Epithelial cell of proximal tubule (primary cell): ENCODE data around the gene CCDC186. TPM values are rescaled to one million over a fixed set of nuclear protein-coding genes. Genes with fewer than 3 reads are reported as not detected.

Source experiments
- DNase-seq: peaks from one replicate; pipeline ENCODE4 v3.0.0-alpha.2; 2011; ENCODE audit warnings: low read depth
- H3K4me3 ChIP-seq: 2 replicates; pipeline ENCODE4 v1.5.1; 2011; ENCODE audit warnings: low read depth, mild to moderate bottlenecking, low read length
- CTCF ChIP-seq: conservative IDR thresholded peaks from 2 replicates; pipeline ENCODE4 v1.5.1; 2012; ENCODE audit warnings: low read depth, mild to moderate bottlenecking, low read length
- total RNA-seq: library from RNA; depleted of rRNA; stranded (reverse); fragments of >200 nt; gene quantifications from 2 replicates; pipeline ENCODE4 v1.2.3, GENCODE V29; 2015

The CCDC186 gene
- total RNA-seq, 1 donor from 2014 or later = 22.1 TPM

DNA sequence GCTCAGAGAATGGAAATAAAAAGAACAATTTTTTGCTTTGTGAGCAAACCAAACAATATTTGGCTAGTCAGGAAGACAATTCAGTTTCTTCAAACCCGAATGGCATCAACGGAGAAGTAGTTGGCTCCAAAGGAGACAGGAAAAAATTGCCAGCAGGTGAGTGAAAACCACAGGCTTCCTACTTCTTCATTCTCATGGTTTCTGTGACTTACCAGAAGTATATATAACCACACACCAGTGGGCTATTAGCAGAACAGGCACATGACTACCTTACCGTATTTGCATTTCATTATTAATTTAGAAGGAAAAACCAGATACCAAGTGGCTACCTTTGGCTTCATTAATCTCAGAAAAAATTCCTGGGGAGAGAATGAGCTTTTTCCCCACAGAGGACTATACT is 14.0 kb upstream of the CCDC186 start:
- DNase-seq = no peak
- H3K4me3 ChIP-seq = no peak overlapping the region
- no peak for TF ChIP-seq CTCF

- TF ChIP-seq CTCF = no peak
- no peak for DNase-seq
- no peak overlapping the region for H3K4me3 ChIP-seq
Observed at GRCh38 chr10:114184276-114184675, 10.3 kb upstream of the CCDC186 start.

- no peak for TF ChIP-seq CTCF
- DNase-seq = no peak
- no peak overlapping the region for H3K4me3 ChIP-seq
Observed at GRCh38 chr10:114183563-114183962, 9.6 kb upstream of the CCDC186 start.

DNA sequence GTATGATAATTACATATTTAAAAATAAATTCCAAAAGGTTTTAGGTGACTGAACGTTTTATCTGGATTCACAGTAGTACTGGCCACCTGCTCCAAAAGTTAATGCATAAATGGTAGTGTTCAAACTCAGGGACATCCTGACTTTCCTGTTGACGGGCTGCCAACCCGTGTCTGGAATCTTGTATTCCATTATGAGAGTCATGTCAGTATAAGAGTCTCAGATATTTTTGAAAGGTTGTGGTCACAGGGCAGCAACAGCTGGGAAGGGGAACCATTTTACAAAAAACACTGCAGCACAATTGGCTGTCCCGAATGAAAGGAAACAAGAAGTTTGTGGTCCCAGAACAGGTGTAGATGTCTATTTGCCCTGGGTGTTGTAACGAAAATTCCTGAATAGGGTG is 8.0 kb upstream of the CCDC186 start:
- DNase-seq = no peak
- no peak overlapping the region for H3K4me3 ChIP-seq
- TF ChIP-seq CTCF = no peak

- no peak for TF ChIP-seq CTCF
- DNase-seq = no peak
Observed at GRCh38 chr10:114180937-114181336, 6.9 kb upstream of the CCDC186 start.

DNA sequence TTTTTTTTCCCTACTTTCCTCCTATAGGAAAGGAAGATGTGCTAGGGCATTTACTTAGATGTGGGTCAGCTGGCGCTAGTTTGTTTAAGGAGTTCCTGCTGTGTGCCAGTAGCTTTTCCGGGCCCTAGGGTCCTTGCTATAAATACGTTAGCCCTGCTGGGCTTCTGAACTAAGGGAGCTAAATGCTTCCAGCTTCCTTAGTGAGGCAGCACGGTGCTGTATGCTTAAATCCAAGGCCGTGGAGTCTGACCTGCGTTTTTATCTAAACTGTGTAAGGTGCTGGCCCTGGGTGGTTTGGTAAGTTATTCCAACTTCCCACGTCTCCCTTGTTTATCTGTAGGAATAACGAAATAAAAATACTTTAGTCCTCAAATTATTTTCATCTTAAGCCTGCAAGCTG is 5.7 kb upstream of the CCDC186 start:
- TF ChIP-seq CTCF = no peak
- no peak overlapping the region for H3K4me3 ChIP-seq
- no peak for DNase-seq

More at GRCh38 chr10:114180937-114181336, 6.9 kb upstream of the CCDC186 start:
- no peak overlapping the region for H3K4me3 ChIP-seq

DNA sequence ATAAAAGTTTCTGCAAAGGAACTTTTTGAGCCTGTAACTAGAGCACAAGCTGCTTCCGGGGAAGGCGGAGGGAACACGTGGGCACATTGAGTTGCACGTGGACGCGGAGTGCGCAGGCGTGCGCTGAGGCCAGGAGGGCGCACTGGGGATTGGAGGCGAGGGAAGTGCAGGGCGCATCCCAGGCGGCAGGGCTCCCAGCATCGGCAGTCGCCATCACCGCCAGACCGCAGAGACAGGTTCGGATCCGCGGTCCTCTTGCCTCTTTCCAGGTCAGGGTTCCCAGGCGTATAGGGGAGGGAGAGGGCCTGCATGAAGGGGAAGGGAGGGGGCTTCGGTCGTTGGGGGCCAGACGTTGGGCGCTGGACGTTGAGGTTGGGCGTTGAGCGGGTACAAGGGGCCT is 5.1 kb upstream of the CCDC186 start, which contains the start of gene TDRD1:
TDRD1 (plus strand) TSS at position 206 of the 400 bp plus-strand sequence. CDS start 8,479 bp downstream, outside the sequence.
- TF ChIP-seq CTCF = no peak
- H3K4me3 ChIP-seq = peak within 1 kb of the TSS; percentile 24
- DNase-seq = no peak
